Inflammatory macrophage treated with lipopolysaccharide for 1 hour (primary cell): ENCODE results near the gene CCDC183.
"Not testable (repeated sequence)": the region's sequence is repeated elsewhere in the genome, so short reads cannot be mapped to it uniquely, and the experiment has no call there.

Experiments used
- DNase-seq, 2 donors: peaks; one replicate each; pipeline ENCODE4 v3.0.0-alpha.2; 2020 to 2022

Gene CCDC183

GRCh38 chr9:136803009-136803550, 6.9 kb downstream of the CCDC183 start:
- DNase-seq: not testable (repeated sequence)

DNA sequence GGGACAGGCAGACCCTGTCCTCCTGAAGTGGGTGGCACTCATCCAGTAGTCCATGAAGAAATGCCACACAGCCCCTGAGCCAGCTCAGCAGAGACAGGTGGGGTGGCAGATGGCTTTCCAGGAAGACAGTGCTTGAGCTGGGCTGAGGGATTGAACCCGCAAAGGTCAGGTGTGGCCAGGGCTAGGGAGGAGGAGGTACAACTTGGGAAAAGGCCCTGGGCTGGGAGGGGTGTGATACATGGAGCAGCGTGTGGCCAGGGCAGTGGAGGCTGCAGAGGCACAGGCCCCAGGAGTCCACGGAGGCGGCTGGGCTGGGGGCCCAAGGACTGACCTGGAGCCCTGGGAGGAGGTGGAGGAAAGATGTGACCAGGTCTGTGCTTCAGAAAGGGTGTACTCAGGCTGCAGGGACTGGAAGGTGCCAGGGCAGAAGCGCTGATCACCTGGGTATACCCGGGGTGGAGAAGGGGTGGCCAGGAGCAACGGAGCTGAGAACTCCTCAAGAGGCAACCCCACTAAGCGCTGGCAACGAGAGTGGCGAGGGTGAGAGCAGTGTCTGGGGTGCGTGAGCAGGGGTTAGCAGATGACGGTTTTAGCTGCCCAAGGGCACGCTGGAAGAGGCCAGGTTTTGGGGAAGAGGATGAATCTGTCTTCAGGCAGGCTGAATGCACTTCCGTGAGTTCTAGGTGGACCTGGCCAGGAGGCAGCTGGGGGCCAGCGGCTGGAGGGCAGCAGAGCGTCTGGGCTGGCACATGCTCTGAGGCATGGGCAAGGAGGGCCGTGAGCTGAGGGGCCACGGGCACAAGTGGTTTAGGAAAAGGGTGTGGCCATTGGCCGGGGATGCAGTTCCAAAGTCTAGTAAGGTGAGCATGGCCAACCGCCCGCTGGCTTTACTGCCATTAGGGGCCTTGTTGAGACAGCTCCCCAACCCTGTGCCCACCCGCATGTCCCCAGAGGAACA, 7.7 kb downstream of the CCDC183 start:
- no peak for DNase-seq

GRCh38 chr9:136804509-136805206, 8.5 kb downstream of the CCDC183 start:
- DNase-seq: no peak

GRCh38 chr9:136805207-136805740, 9.1 kb downstream of the CCDC183 start:
- DNase-seq: no peak

DNA sequence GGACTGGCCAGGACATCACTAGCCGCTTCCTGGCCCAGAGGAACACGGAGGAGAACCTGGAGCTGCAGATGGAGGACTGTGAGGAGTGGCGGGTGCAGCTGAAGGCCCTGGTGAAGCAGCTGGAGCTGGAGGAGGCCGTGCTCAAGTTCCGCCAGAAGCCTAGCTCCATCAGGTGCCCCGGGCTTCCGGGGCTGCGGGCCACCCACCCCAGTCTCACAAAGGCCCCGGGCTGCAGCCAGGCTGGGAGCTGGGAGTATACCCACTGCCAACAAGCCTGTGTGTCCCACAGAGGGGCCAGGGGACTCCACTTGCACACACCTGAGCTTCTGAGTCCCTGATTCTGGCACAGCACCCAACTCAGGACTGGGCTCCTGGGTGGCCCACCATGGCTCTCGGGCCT, 9.9 kb downstream of the CCDC183 start:
- DNase-seq: no peak

DNA sequence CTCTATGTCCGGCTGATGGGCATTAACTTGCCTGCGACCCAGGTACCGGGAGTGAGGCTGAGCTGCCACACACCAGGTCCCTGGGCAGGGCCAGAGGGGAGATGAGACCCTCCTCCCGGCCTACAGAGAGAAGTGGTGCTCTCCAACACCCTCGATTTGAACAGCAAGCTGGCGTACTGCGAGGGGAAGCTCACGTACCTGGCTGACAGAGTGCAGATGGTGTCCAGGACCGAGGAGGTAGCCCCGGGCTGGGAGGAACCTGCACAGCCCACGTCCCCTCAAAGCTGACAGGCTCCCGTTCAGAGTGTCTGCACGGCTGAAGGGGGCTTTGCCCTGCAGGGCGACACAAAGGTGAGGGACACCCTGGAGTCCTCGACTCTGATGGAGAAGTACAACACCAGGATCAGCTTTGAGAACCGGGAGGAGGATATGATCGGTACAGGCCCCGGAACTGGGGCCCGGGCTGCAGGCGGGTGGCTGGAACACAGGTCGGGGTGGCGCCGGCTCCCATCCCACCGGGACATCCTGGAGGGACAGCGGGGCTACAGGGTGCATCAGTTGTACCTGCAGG, 10.6 kb downstream of the CCDC183 start:
- no peak for DNase-seq

GRCh38 chr9:136807281-136808074, 11.3 kb downstream of the CCDC183 start, which contains the start of gene RABL6:
TSS of gene RABL6 (plus strand) at chr9:136807948. CDS start at chr9:136808197, 249 bp downstream.
- peak; percentile 57 to 79 for DNase-seq

DNA sequence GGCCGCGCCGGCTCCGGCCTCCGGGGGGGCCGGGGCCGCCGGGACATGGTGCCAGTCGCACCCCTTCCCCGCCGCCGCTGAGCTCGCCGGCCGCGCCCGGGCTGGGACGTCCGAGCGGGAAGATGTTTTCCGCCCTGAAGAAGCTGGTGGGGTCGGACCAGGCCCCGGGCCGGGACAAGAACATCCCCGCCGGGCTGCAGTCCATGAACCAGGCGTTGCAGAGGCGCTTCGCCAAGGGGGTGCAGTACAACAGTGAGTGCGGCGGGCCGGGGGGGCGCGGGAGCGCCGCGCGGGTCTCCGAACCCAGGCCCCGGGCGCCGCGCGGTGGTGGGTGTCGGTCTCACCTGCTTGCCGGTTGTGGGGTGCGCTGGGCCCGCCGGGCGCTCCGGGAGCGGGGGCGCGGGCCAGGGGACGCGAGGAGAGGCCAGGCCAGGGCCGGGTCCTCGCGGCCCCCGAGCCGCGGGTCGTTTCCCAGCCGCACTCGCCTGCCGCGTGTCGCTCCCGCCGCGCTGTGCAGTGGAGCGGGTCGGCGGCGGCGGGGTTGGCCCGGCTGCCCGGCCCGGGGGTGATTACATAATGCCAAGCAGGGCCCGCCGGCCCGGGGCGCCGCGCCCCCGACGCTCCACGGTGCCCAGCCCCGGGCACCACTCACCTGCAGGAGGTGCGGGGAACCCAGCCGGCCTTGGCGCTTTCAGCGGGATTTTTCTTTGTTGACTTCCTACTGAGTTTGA, 12.1 kb downstream of the CCDC183 start:
- DNase-seq: no peak

- DNase-seq: peak in 1 of 2 donors; percentile 41
These were observed 12.6 kb downstream of the CCDC183 start for GRCh38 chr9:136808806-136809158.

DNA sequence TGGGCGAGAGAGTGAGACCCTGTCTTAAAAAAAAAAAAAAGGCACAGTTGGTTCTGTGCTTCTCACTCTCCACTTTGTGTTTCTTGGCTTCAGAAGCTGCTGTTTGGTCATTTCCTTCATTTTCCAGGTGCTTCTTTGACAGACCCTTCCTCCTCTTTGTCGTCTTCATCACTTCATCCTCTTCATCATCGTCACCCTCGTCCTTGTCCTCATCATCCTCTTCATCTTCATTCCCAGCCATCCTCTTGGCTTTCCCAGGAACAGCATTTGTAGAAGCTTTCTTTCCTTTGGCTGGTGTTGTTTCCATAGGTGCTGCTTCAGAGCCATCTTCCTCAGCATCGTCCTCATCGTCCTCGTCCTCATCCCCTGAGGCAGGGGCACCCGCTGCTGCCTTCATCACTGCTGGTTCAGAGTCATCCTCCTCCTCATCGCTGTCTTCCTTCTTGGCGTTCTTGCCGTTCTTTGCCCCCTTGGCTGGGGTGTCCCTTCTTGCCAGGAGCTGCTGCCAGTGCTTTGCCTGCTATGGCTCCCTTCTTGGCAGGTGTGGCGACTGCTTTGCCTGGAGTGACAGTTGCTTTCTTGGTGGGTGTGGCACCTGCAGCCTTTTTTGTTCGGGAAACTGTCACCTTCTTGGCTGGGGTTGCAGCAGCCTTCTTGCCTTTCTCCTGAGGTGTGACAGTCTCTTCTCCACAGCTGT, 18.7 kb downstream of the CCDC183 start:
- no peak for DNase-seq

DNA sequence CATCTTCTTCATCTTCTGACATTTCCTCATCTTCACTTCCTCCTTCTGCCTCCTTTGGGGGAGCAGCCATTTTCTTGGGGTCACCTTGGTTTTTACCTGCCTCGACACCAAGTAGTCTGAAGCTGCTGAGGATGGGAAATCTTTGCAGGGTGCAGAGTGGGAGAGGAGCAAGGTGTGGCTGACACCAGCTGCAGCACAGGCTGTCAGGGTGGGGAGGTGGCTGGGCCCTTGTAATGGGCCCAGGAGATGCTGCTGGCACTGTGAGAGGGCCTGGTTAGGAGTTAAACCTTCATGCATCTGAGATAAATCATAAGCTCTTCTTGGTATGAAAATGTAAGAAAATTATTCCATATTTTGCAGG, 19.3 kb downstream of the CCDC183 start:
- no peak for DNase-seq

DNA sequence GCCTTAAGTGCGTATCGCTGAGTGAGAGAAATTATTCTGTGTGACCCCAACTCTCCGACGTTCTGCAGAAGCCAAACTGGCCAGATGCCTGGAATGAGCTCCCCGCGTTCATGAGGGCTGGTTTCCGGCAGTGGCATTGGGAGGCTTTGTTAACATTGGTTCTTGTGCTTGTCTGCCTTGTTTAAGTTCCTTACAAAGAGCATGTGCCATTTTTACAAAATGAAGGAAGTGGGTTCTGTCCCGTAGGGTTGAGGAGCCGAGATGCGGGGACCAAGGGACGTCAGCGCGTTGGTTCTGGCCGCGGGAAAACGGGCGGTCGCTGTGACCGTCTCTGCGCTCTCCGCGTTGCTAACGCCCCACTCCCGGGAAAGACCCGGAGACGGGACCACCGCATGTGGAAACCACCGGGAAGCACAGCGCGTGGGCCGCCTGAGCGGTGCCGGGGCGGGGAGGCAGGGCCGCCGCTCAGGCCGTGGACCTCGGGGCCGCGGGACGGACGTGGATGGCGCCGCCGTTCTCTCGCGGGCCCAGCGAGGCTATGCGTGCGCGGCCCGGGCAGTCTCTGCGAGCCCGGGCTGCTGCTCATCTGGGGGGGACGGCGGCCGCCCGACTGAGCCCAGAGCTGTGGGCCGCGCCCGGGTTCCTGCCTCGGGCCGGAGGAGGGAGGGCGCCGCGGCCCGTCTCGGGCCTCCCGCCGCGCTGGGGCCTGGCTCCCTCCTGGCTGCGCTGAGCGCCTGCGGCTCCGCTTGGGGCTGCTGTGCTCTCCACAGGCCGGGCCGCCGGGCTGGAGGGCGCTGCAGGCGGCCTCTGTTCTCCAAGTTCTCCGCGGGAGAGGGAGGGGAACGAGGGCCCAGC, 25.1 kb downstream of the CCDC183 start:
- peak in 1 of 2 donors; percentile 29 for DNase-seq

DNA sequence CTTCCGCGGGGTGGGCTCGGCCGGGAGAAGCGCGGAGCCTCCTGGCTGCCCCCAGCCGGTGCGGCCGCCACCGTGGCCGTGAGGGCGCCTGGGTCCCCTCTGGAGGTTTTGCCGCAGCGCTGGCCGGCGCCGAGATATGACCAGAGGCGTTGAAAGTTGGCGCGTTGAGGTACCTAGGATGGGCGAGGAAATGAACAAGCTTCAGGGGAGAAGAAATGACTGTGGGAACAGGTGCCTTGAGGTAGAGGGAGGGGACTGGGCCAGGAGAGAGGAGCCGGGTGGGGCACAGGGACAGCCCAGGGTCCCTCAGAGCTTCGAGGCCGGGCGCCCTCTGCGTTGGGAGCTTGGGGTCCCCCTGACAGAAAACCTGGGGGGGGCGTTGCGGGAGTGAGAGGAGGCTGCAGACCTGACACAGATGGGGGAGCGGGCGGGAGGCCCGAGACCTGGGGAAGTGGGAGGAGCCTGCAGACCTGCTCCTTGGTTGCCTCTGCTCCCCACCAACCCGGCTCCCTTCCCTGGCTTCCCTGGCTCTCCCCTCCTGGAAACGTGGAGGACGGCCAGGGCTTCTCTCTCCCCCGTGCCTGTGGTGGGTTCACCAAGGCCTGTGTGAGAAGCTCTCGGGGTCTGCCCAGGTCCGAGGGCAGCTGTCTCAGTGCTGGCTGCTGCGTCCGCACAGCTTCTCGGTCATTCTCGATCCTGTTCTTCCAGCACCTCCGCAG, 25.8 kb downstream of the CCDC183 start:
- no peak for DNase-seq

DNA sequence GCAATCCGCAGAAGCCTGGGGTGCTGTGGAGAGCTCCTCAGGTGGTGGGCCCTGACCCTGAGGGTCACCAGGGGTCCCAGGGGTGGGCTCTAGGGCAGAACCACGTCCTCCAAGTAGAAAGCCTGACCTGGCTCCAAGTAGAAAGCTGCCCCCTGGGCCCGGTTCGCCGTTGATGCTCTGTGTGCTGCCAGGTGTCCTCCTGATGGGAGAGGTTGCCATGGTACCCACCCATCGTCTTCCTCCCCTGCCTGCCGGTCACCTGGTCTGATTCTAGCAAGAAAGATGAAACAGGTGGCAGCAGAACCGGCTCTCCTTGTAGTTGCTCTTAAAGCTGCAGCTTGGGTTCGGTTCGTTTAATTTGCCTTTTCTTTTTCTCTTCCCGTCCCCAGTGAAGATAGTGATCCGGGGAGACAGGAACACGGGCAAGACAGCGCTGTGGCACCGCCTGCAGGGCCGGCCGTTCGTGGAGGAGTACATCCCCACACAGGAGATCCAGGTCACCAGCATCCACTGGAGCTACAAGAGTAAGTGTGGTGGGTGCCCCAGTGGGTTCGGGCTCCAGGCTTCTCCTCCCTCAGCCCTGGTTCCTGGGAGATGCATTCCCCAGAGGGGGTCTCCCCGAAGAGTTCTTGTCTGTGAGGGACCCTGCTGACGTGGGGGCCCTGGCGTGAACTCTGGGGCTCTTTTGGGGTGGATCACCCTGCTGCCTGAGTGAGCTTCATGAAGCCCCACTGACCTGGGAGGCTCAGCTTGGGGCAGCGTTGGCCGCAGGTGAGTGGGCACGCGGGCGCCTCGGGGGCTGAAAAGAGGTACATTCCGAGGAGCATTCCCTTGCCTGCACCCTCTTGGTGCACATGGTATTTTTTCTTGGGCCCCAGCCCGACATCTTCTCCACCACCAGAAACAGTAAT, 27.3 kb downstream of the CCDC183 start:
- DNase-seq: no peak

DNA sequence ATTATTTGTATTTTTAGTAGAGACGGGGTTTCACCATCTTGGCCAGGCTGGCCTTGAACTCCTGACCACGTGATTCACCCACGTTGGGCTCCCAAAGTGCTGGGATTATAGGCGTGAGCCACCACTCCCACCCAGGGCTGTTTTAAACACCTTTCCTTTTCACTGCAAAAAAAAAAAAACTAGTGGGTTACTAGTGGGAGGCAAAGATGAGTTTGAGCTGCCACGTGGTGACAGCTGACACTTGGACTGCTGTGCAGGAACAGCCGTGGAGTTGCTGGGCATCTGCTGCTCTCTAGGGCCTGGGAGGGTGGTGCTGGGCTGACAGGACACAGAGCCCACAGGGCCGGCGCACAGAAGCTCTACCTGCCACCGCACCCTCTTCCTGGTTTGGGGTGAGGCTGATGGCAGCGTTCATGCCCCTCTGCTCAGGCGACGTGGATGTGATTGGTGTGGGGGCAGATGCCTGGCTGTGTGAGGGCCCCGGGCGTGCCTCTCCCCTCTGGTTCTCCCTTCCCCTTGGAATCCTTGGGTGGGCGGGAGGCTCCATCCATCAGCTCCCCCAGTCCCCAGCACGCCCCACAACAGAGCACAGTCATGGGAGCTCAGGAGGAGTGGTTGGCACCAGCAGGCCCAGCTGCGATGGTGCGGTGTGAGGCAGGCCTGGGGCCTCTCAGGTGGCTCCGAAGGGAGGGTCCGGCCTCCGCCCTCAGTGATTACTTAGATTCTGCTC, 28.5 kb downstream of the CCDC183 start:
- DNase-seq: no peak

GRCh38 chr9:136825295-136826187, 29.4 kb downstream of the CCDC183 start:
- no peak for DNase-seq
